NCI-H128 (cell line): ENCODE measurements around the gene ZFP28.

ENCODE experiments used
- DNase-seq: peaks from one replicate; lab custom pipeline; 2025; ENCODE audit not compliant: unreplicated experiment; lab: John Stamatoyannopoulos, UW

Gene ZFP28

GRCh38 chr19:56538761-56539263 is at the start of gene ZFP28:
TSS of gene ZFP28 (plus strand) at chr19:56538948. CDS start at chr19:56539019, 71 bp downstream.
- peak; percentile 51 for DNase-seq

- no peak for DNase-seq
Measured at GRCh38 chr19:56491399-56491798, 47.3 kb upstream of the ZFP28 start.

GRCh38 chr19:56504581-56504980 is 34.2 kb upstream of the ZFP28 start:
- DNase-seq = no peak

GRCh38 chr19:56507446-56508289 is 31.1 kb upstream of the ZFP28 start, which contains the start of gene ZNF471:
TSS of gene ZNF471 (plus strand) at chr19:56507855. CDS start at chr19:56511572, 3,717 bp downstream.
- DNase-seq = peak; percentile 95

- DNase-seq = no peak
Measured at GRCh38 chr19:56508290-56508778, 30.4 kb upstream of the ZFP28 start.

- no peak for DNase-seq
Measured at GRCh38 chr19:56525214-56525860, 13.4 kb upstream of the ZFP28 start.

- DNase-seq = no peak
Measured at GRCh38 chr19:56537442-56537841, 1.3 kb upstream of the ZFP28 start.

- peak; percentile 80 for DNase-seq
Measured at GRCh38 chr19:56538254-56538760, 441 bp upstream of the ZFP28 start.

- DNase-seq = no peak
Measured at GRCh38 chr19:56543776-56544175, 5.0 kb downstream of the ZFP28 start.

GRCh38 chr19:56547535-56547934 is 8.8 kb downstream of the ZFP28 start:
- no peak for DNase-seq

GRCh38 chr19:56554272-56554869 is 15.6 kb downstream of the ZFP28 start:
- no peak for DNase-seq

- DNase-seq = no peak
Measured at GRCh38 chr19:56562766-56563165, 24.0 kb downstream of the ZFP28 start.

- no peak for DNase-seq
Measured at GRCh38 chr19:56566904-56567273, 28.1 kb downstream of the ZFP28 start.

GRCh38 chr19:56567274-56568120 is 28.7 kb downstream of the ZFP28 start, which contains the start of gene ZNF470:
TSS of gene ZNF470 (plus strand) at chr19:56567468. CDS start at chr19:56570312, 2,844 bp downstream.
- peak; percentile 45 for DNase-seq

GRCh38 chr19:56572589-56572988 is 33.8 kb downstream of the ZFP28 start:
- no peak for DNase-seq

GRCh38 chr19:56573914-56574313 is 35.2 kb downstream of the ZFP28 start:
- no peak for DNase-seq

GRCh38 chr19:56577719-56578602 is 39.2 kb downstream of the ZFP28 start:
- no peak for DNase-seq

GRCh38 chr19:56594446-56594782 is 55.7 kb downstream of the ZFP28 start:
- no peak for DNase-seq

- DNase-seq = peak; percentile 75
Measured at GRCh38 chr19:56594783-56595547, 56.2 kb downstream of the ZFP28 start, which contains the start of gene ZNF71. TSS of gene ZNF71 (plus strand) at chr19:56595302. CDS start at chr19:56601559, 6,257 bp downstream.
